Measurements from ENCODE around the gene DHRSX. TPM values are rescaled to one million over a fixed set of nuclear protein-coding genes. Genes with fewer than 3 reads are reported as not detected.
"Not testable (repeated sequence)": the region's sequence is repeated elsewhere in the genome, so short reads cannot be mapped to it uniquely, and the experiment has no call there.

The DHRSX gene
- total and polyA plus RNA-seq, 5 experiments from 2014 or later = 17.1 to 20.8 (median 17.2) TPM

- Mint-ChIP-seq H3K4me1 (peaks cover 10 to 21% (median 11%) of the 10 kb centered on the region in 4 donors), H3K4me3 (no peak overlapping the region), H3K27ac (no peak overlapping the region), H3K27me3 (peaks cover 0 to 10% (median 4%) of the 10 kb centered on the region in 5 donors), H3K9me3 (no peaks in the 10 kb centered on the region), H3K36me3 (no peaks in the 10 kb centered on the region)
- POLR2A ChIA-PET = no interaction called here
- no peak for DNase-seq
- ATAC-seq = no peak
Measured at GRCh38 chrX:2513121-2513664, 12.4 kb upstream of the DHRSX start.

- no peak for ATAC-seq
- Mint-ChIP-seq H3K4me3 (no peak overlapping the region), H3K27ac (no peak overlapping the region), H3K4me1 (peaks cover 6 to 17% (median 8%) of the 10 kb centered on the region in 4 donors), H3K36me3 (no peaks in the 10 kb centered on the region), H3K9me3 (no peaks in the 10 kb centered on the region), H3K27me3 (peaks cover 0 to 6% (median 4%) of the 10 kb centered on the region in 5 donors)
- no peak for DNase-seq
- POLR2A ChIA-PET = no interaction called here
Measured at GRCh38 chrX:2512501-2512900, 11.7 kb upstream of the DHRSX start.

- POLR2A ChIA-PET = no interaction called here
- H3K4me1 Mint-ChIP-seq = peaks cover 0 to 8% (median 5%) of the 10 kb centered on the region in 4 donors
Measured at GRCh38 chrX:2511326-2511725, 10.6 kb upstream of the DHRSX start.

GRCh38 chrX:2508648-2509335 is 8.0 kb upstream of the DHRSX start:
- DNase-seq (no peak), ATAC-seq (no peak)
- Mint-ChIP-seq H3K27me3 (peaks cover 0 to 6% (median 0%) of the 10 kb centered on the region in 5 donors), H3K9me3 (no peaks in the 10 kb centered on the region), H3K36me3 (no peaks in the 10 kb centered on the region), H3K27ac (peak overlapping the region in 1 of 10 donors; percentile 32), H3K4me3 (no peak overlapping the region), H3K4me1 (peaks cover 0 to 3% (median under 1%) of the 10 kb centered on the region in 4 donors)
- POLR2A ChIA-PET = no interaction called here

More at GRCh38 chrX:2511326-2511725, 10.6 kb upstream of the DHRSX start:
- ATAC-seq (no peak), DNase-seq (no peak)
- no peaks in the 10 kb centered on the region for H3K36me3 Mint-ChIP-seq
- peaks cover 0 to 6% (median 4%) of the 10 kb centered on the region in 5 donors for H3K27me3 Mint-ChIP-seq
- H3K4me3 Mint-ChIP-seq = no peak overlapping the region
- H3K9me3 Mint-ChIP-seq = no peaks in the 10 kb centered on the region
- peak overlapping the region in 1 of 10 donors; percentile 69 for H3K27ac Mint-ChIP-seq

GRCh38 chrX:2507904-2508627 is 7.3 kb upstream of the DHRSX start:
- peaks cover 0 to 5% (median 0%) of the 10 kb centered on the region in 4 donors for H3K4me1 Mint-ChIP-seq
- no peak for DNase-seq
- H3K9me3 Mint-ChIP-seq = no peaks in the 10 kb centered on the region
- no peak overlapping the region for H3K4me3 Mint-ChIP-seq
- H3K27ac Mint-ChIP-seq = peak overlapping the region in 1 of 10 donors; percentile 32
- no peak for ATAC-seq
- no peaks in the 10 kb centered on the region for H3K36me3 Mint-ChIP-seq
- POLR2A ChIA-PET = no interaction called here
- H3K27me3 Mint-ChIP-seq = peaks cover 0 to 6% (median 0%) of the 10 kb centered on the region in 5 donors

- Mint-ChIP-seq H3K27ac (no peak overlapping the region), H3K36me3 (no peaks in the 10 kb centered on the region), H3K9me3 (no peaks in the 10 kb centered on the region), H3K27me3 (peaks cover 0 to 6% (median 0%) of the 10 kb centered on the region in 5 donors), H3K4me1 (peaks cover 0 to 5% (median 0%) of the 10 kb centered on the region in 4 donors), H3K4me3 (no peak overlapping the region)
- ATAC-seq (no peak), DNase-seq (no peak)
- POLR2A ChIA-PET = no interaction called here
Measured at GRCh38 chrX:2507196-2507595, 6.4 kb upstream of the DHRSX start.

- H3K27me3 Mint-ChIP-seq, ATAC-seq, H3K9me3 Mint-ChIP-seq, DNase-seq, H3K4me3 Mint-ChIP-seq, POLR2A ChIA-PET, H3K36me3 Mint-ChIP-seq: not testable (repeated sequence)
- Mint-ChIP-seq H3K27ac (peak overlapping the region in 2 of 10 donors; percentile 26 to 51), H3K4me1 (peaks cover 0 to 10% (median 1%) of the 10 kb centered on the region in 4 donors)
Measured at GRCh38 chrX:2505341-2505740, 4.6 kb upstream of the DHRSX start.

- H3K27me3 Mint-ChIP-seq = peaks cover 0 to 4% (median 0%) of the 10 kb centered on the region in 5 donors
- peak overlapping the region in 2 of 10 donors; percentile 29 to 41 for H3K4me3 Mint-ChIP-seq
- no peaks in the 10 kb centered on the region for H3K36me3 Mint-ChIP-seq
- DNase-seq (no peak), ATAC-seq (no peak)
- H3K9me3 Mint-ChIP-seq = no peaks in the 10 kb centered on the region
- H3K27ac Mint-ChIP-seq = peak overlapping the region in 3 of 10 donors; percentile 12 to 51 (median 26)
- peaks cover 0 to 10% (median 1%) of the 10 kb centered on the region in 4 donors for H3K4me1 Mint-ChIP-seq
- POLR2A ChIA-PET = no interaction called here
Measured at GRCh38 chrX:2504706-2505332, 4.0 kb upstream of the DHRSX start.

GRCh38 chrX:2503591-2504500 is 3.1 kb upstream of the DHRSX start:
- ATAC-seq = no peak
- DNase-seq = no peak
- H3K27ac Mint-ChIP-seq = peak overlapping the region in 5 of 10 donors; percentile 13 to 94 (median 41)
- POLR2A ChIA-PET = no interaction called here
- H3K4me3 Mint-ChIP-seq = peak overlapping the region in 5 of 10 donors; percentile 29 to 90 (median 40)
- no peaks in the 10 kb centered on the region for H3K36me3 Mint-ChIP-seq
- H3K27me3 Mint-ChIP-seq = peaks cover 0 to 3% (median 0%) of the 10 kb centered on the region in 5 donors
- peaks cover 8 to 18% (median 11%) of the 10 kb centered on the region in 4 donors for H3K4me1 Mint-ChIP-seq
- no peaks in the 10 kb centered on the region for H3K9me3 Mint-ChIP-seq

GRCh38 chrX:2502668-2503519 is 2.1 kb upstream of the DHRSX start:
- H3K4me3 Mint-ChIP-seq = peak overlapping the region in 8 of 10 donors; percentile 5 to 90 (median 40)
- ATAC-seq = no peak
- peak overlapping the region in 5 of 10 donors; percentile 3 to 94 (median 75) for H3K27ac Mint-ChIP-seq
- H3K27me3 Mint-ChIP-seq = no peaks in the 10 kb centered on the region
- H3K36me3 Mint-ChIP-seq = peaks cover 0 to 3% (median 0%) of the 10 kb centered on the region in 3 donors
- POLR2A ChIA-PET = no interaction called here
- peaks cover 18 to 23% (median 21%) of the 10 kb centered on the region in 4 donors for H3K4me1 Mint-ChIP-seq
- H3K9me3 Mint-ChIP-seq = no peaks in the 10 kb centered on the region
- DNase-seq = no peak

- Mint-ChIP-seq H3K27me3 (no peaks in the 10 kb centered on the region), H3K27ac (peak overlapping the region; percentile 31 to 94 (median 76)), H3K4me1 (peaks cover 20 to 28% (median 25%) of the 10 kb centered on the region in 4 donors), H3K4me3 (peak overlapping the region; percentile 65 to 90 (median 73)), H3K36me3 (peaks cover 0 to 8% (median 0%) of the 10 kb centered on the region in 3 donors), H3K9me3 (no peaks in the 10 kb centered on the region)
- POLR2A ChIA-PET = no interaction called here
- DNase-seq (no peak), ATAC-seq (no peak)
Measured at GRCh38 chrX:2502120-2502667, 1.4 kb upstream of the DHRSX start.

Data from naive thymus-derived CD8-positive, alpha-beta T cell (primary cell).